ENCODE data around the gene UBE2G2.
A peak's percentile ranks its signal among the peaks of the same experiment; 100 is the strongest.

The UBE2G2 gene

GRCh38 chr21:44823179-44823660, 21.6 kb upstream of the UBE2G2 start:
- no peak for TF ChIP-seq ZFX (IDR thresholded peaks at IDR 0.05; ENCODE audit: borderline replicate concordance)
- no peak for TF ChIP-seq CTCF (IDR thresholded peaks at IDR 0.05)
- no peak overlapping the region for H3K27ac ChIP-seq

- no peak overlapping the region for H3K27ac ChIP-seq
- TF ChIP-seq CTCF (IDR thresholded peaks at IDR 0.05) (no peak), ZFX (IDR thresholded peaks at IDR 0.05; ENCODE audit: borderline replicate concordance) (no peak)
Observed at GRCh38 chr21:44822484-44823178, 21.0 kb upstream of the UBE2G2 start.

- TF ChIP-seq ZFX (IDR thresholded peaks at IDR 0.05; ENCODE audit: borderline replicate concordance) (no peak), CTCF (IDR thresholded peaks at IDR 0.05) (no peak)
- no peak overlapping the region for H3K27ac ChIP-seq
Observed at GRCh38 chr21:44820851-44821250, 19.2 kb upstream of the UBE2G2 start.

GRCh38 chr21:44819283-44820243, 17.9 kb upstream of the UBE2G2 start:
- no peak for TF ChIP-seq ZFX (IDR thresholded peaks at IDR 0.05; ENCODE audit: borderline replicate concordance)
- no peak for TF ChIP-seq CTCF (IDR thresholded peaks at IDR 0.05)
- no peak overlapping the region for H3K27ac ChIP-seq

- no peak for TF ChIP-seq CTCF (IDR thresholded peaks at IDR 0.05)
- TF ChIP-seq ZFX (IDR thresholded peaks at IDR 0.05; ENCODE audit: borderline replicate concordance): no peak
- H3K27ac ChIP-seq: no peak overlapping the region; the same call in 1 of the 2 replicates
Observed at GRCh38 chr21:44818640-44819011, 17.0 kb upstream of the UBE2G2 start.

GRCh38 chr21:44817914-44818639, 16.5 kb upstream of the UBE2G2 start, which contains the start of gene SUMO3:
Gene SUMO3, minus strand, starts transcription at chr21:44818062. Its CDS starts 94 bp downstream, at chr21:44817968.
- peak within 1 kb of the TSS; percentile 43 for H3K27ac ChIP-seq
- TF ChIP-seq CTCF (IDR thresholded peaks at IDR 0.05) (no peak), ZFX (IDR thresholded peaks at IDR 0.05; ENCODE audit: borderline replicate concordance) (no peak)

All from 22Rv1 (cell line).